K562 treated with DMSO at 1 percent for 12 hours (cell line): Measurements from ENCODE around the gene GGCT. TPM values are rescaled to one million over a fixed set of nuclear protein-coding genes. Genes with fewer than 3 reads are reported as not detected.

Experiments
- total RNA-seq: library from RNA; unstranded; fragments of 300-600 nt; gene quantifications from 2 replicates; pipeline ENCODE4 v1.2.3, GENCODE V29; 2022; ENCODE audit not compliant: insufficient read depth

GGCT gene
- total RNA-seq: 46.8 and 85.5 TPM in 2 replicates

GRCh38 chr7:30504301-30505173 lies at the start of gene GGCT:
Gene GGCT, minus strand, starts transcription at chr7:30504829. Its CDS starts 120 bp downstream, at chr7:30504709.

GRCh38 chr7:30478349-30479201 lies 26.1 kb downstream of the GGCT start, which contains the start of gene NOD1:
Gene NOD1, minus strand, starts transcription at chr7:30478784. Its CDS starts 21,863 bp downstream, at chr7:30456921.

Other genes starting within 250 kb of the GGCT start
- gene ZNRF2, start 220.2 kb downstream of the GGCT start, total RNA-seq: 6.4 and 13.9 TPM in 2 replicates
- 4.7 and 10.4 TPM in 2 replicates for gene NOD1, start 26.0 kb downstream of the GGCT start, total RNA-seq
- gene GARS1, start 90.0 kb upstream of the GGCT start, total RNA-seq: 202 and 299 TPM in 2 replicates
- gene CRHR2, start 177.6 kb upstream of the GGCT start, total RNA-seq: not detected in 2 replicates
- gene INMT, start 247.3 kb upstream of the GGCT start, total RNA-seq: not detected in 2 replicates